Lower leg skin (tissue), 4 donors: ENCODE data around the gene FLOT1. TPM values are rescaled to one million over a fixed set of nuclear protein-coding genes. Genes with fewer than 3 reads are reported as not detected.

Source experiments
- DNase-seq, 2 donors: peaks; one replicate each; pipeline ENCODE4 v3.0.0-alpha.2; 2019; ENCODE audit warnings: low spot score in 2 of 2
- H3K4me3 ChIP-seq: fragments of 200-600 bp; sonication (generic); 2 replicates; pipeline ENCODE4 v1.5.1; 2017; ENCODE audit warnings: mild to moderate bottlenecking, low read depth; ENCODE audit not compliant: poor library complexity, severe bottlenecking
- CTCF ChIP-seq, 3 donors: fragments of 450-650 bp; IDR thresholded peaks; one replicate each; pipeline ENCODE4 v1.5.1; 2016; ENCODE audit warnings: antibody characterized with exemption in 3 of 3, mild to moderate bottlenecking in 3 of 3, moderate library complexity in 2 of 3
- POLR2A ChIP-seq, 2 donors: fragments of 450-650 bp; IDR thresholded peaks; one replicate each; pipeline ENCODE4 v1.6.1; 2016 to 2017; ENCODE audit warnings: antibody characterized with exemption in 2 of 2, mild to moderate bottlenecking in 1 of 2, moderate library complexity in 1 of 2
- WGBS, 2 donors: methylation state at CpG; one replicate each; pipeline ENCODE4 v1.1.5; 2018; 5-methylcytosine and 5-hydroxymethylcytosine counted together
- intact Hi-C: fragments of 100-400 bp; cut with DNase I; formaldehyde crosslinking; loops from one replicate; pipeline ENCODE4 v1.15.0; 2023; ENCODE audit warnings: low total_unique reads
- total RNA-seq, 4 donors: library from RNA; depleted of rRNA; stranded (reverse); fragments of >200 nt; gene quantifications; one replicate each; pipeline ENCODE4 v1.1.0, GENCODE V29; 2016

The FLOT1 gene
- total RNA-seq, 4 donors from 2014 or later = 40.2 to 64.1 (median 42.5) TPM

- H3K4me3 ChIP-seq = no peak overlapping the region
- no peak for TF ChIP-seq CTCF (IDR thresholded peaks at IDR 0.05)
- no peak for TF ChIP-seq POLR2A (IDR thresholded peaks at IDR 0.05)
- no peak for DNase-seq
- intact Hi-C loops = no loop called here
These were observed 7.8 kb upstream of the FLOT1 start for GRCh38 chr6:30750379-30750668.

GRCh38 chr6:30749554-30750378 is 7.3 kb upstream of the FLOT1 start:
- intact Hi-C loops = loop anchor here (10.0 kb wide), 2 partner anchors 65 to 125 kb away; no protein-coding TSS in a partner anchor
- TF ChIP-seq CTCF (IDR thresholded peaks at IDR 0.05) (no peak), POLR2A (IDR thresholded peaks at IDR 0.05) (no peak)
- H3K4me3 ChIP-seq = no peak overlapping the region
- DNase-seq = no peak
- 61 to 80% methylated on average over 12 of the region's 12 CpGs for WGBS, 2 donors

GRCh38 chr6:30748851-30749540 is 6.5 kb upstream of the FLOT1 start:
- intact Hi-C loops = loop anchor here (10.0 kb wide), 2 partner anchors 66 to 126 kb away; no protein-coding TSS in a partner anchor
- no peak overlapping the region for H3K4me3 ChIP-seq
- TF ChIP-seq POLR2A (IDR thresholded peaks at IDR 0.05) (no peak), CTCF (IDR thresholded peaks at IDR 0.05) (no peak)
- no peak for DNase-seq
- WGBS, 2 donors = 40 to 41% methylated on average over 8 of the region's 8 CpGs

- H3K4me3 ChIP-seq = no peak overlapping the region
- TF ChIP-seq POLR2A (IDR thresholded peaks at IDR 0.05) = no peak
- 46 to 48% methylated on average over 6 of the region's 6 CpGs for WGBS, 2 donors
- no peak for DNase-seq
- intact Hi-C loops = loop anchor here (10.0 kb wide), 2 partner anchors 67 to 127 kb away; no protein-coding TSS in a partner anchor
These were observed 5.6 kb upstream of the FLOT1 start for GRCh38 chr6:30747902-30748769.

- DNase-seq = no peak
- no peak overlapping the region for H3K4me3 ChIP-seq
- intact Hi-C loops = loop anchor here (10.0 kb wide), 2 partner anchors 68 to 128 kb away; no protein-coding TSS in a partner anchor
- no peak for TF ChIP-seq POLR2A (IDR thresholded peaks at IDR 0.05)
- no peak for TF ChIP-seq CTCF (IDR thresholded peaks at IDR 0.05)
- 72 to 94% methylated on average over 1 of the region's 1 CpG for WGBS, 2 donors
These were observed 4.8 kb upstream of the FLOT1 start for GRCh38 chr6:30747300-30747687.
